HepG2 (cell line): ENCODE measurements around the gene ZBTB8B. TPM values are rescaled to one million over a fixed set of nuclear protein-coding genes. Genes with fewer than 3 reads are reported as not detected.
"Not testable (repeated sequence)": the region's sequence is repeated elsewhere in the genome, so short reads cannot be mapped to it uniquely, and the experiment has no call there.

Experiments
- ATAC-seq: fragments of 200-7000 bp; cut with Tn5 transposase; 3 replicates; pipeline ENCODE4 v1.9.1; 2020; ENCODE audit warnings: mild to moderate bottlenecking, moderate library complexity
- BruUV-seq: library from RNA; stranded (reverse); fragments of 400-500 nt; replicated peaks from 2 replicates; lab custom pipeline; 2021; lab: Mats Ljungman, UMichigan
- CTCF ChIA-PET: fragments of 300-600 bp; formaldehyde crosslinking; extraction: SDS; loops from one replicate; lab custom pipeline; 2021; ENCODE audit warnings: low total read pairs, inconsistent platforms, low intra/inter-chr PET ratio; lab: Yijun Ruan, JAX
- POLR2A ChIA-PET: fragments of 350-600 bp; sonication (Branson Sonifier 250); formaldehyde crosslinking; loops from one replicate; lab custom pipeline; 2020; ENCODE audit warnings: antibody characterized with exemption, inconsistent platforms; lab: Yijun Ruan, JAX
- DNase-seq: peaks from one replicate; pipeline ENCODE4 v3.0.0-alpha.2; 2015; ENCODE audit warnings: low spot score
- FAIRE-seq: peaks from 3 replicates; lab custom pipeline; 2011; peaks lifted over from hg19 to GRCh38; lab: Jason Lieb, UNC
- H2AFZ ChIP-seq: one replicate; pipeline ENCODE4 v1.6.1; 2011; ENCODE audit warnings: low read length, inconsistent platforms
- H3K27ac ChIP-seq: fragments of 300-600 bp; 3 replicates; pipeline ENCODE4 v1.8.0; 2011; ENCODE audit warnings: mixed run types, mild to moderate bottlenecking, mixed read lengths, low read length, inconsistent platforms; ENCODE audit not compliant: insufficient read depth; ENCODE audit errors: extremely low read length
- H3K27me3 ChIP-seq, 2 experiments: fragments of 200-600 bp in 1 of 2; 2 replicates in 1 of 2; 3 replicates in 1 of 2; pipeline versions ENCODE4 v1.6.0 to v1.8.0; 2011; ENCODE audit warnings: low read length in 2 of 2, mild to moderate bottlenecking in 2 of 2, moderate library complexity in 2 of 2, inconsistent platforms in 1 of 2; ENCODE audit not compliant: insufficient read depth in 2 of 2, control insufficient read depth in 1 of 2
- H3K36me3 ChIP-seq, 2 experiments: fragments of 200-600 bp in 1 of 2; replicated peaks in 1 of 2; 2 replicates in 1 of 2; 3 replicates in 1 of 2; pipeline versions ENCODE4 v1.5.1 to v1.8.0; 2011; ENCODE audit warnings: low read length in 2 of 2, inconsistent platforms in 1 of 2; ENCODE audit not compliant: insufficient read depth in 2 of 2, control insufficient read depth in 1 of 2
- H3K4me1 ChIP-seq: 2 replicates; pipeline ENCODE4 v1.5.1; 2012; ENCODE audit warnings: low read length, inconsistent platforms; ENCODE audit not compliant: insufficient read depth
- H3K4me2 ChIP-seq: 2 replicates; pipeline ENCODE4 v1.6.0; 2011; ENCODE audit warnings: low read depth, low read length, inconsistent platforms
- H3K4me3 ChIP-seq, 3 experiments: fragments of 200-600 bp in 1 of 3; sonication (generic), shearing (Covaris generic) in 1 of 3; replicated peaks in 1 of 3; 2 replicates each; pipeline ENCODE4 v1.5.1; 2011 to 2016; ENCODE audit warnings: low read length in 3 of 3, inconsistent platforms in 2 of 3, low read depth in 2 of 3, mild to moderate bottlenecking in 2 of 3, control low read depth in 1 of 3, mixed read lengths in 1 of 3; ENCODE audit not compliant: insufficient read depth in 1 of 3
- H3K79me2 ChIP-seq: one replicate; pipeline ENCODE4 v1.6.1; 2011; ENCODE audit warnings: low read length, inconsistent platforms; ENCODE audit not compliant: insufficient read depth
- H3K9ac ChIP-seq: 2 replicates; pipeline ENCODE4 v1.6.0; 2011; ENCODE audit warnings: mild to moderate bottlenecking, low read depth, low read length, inconsistent platforms; ENCODE audit not compliant: insufficient read depth
- H3K9me3 ChIP-seq: 2 replicates; pipeline ENCODE4 v1.5.1; 2012; ENCODE audit warnings: mild to moderate bottlenecking, low read length
- H4K20me1 ChIP-seq: 2 replicates; pipeline ENCODE4 v1.6.0; 2011; ENCODE audit warnings: inconsistent platforms, mild to moderate bottlenecking, low read length, moderate library complexity; ENCODE audit not compliant: insufficient read depth
- ADNP ChIP-seq: sonication (generic); formaldehyde crosslinking; IDR thresholded peaks from 2 replicates; pipeline ENCODE4 v1.4.0; 2020; ENCODE audit warnings: missing genetic modification reagents
- GFI1 ChIP-seq: sonication (generic); formaldehyde crosslinking; IDR thresholded peaks from 2 replicates; pipeline ENCODE4 v1.5.0; 2020; ENCODE audit warnings: missing genetic modification reagents, mild to moderate bottlenecking, borderline replicate concordance
- HDAC2 ChIP-seq: sonication (generic); formaldehyde crosslinking; IDR thresholded peaks from 2 replicates; pipeline ENCODE4 v1.4.0; 2020; ENCODE audit warnings: missing genetic modification reagents
- ISL2 ChIP-seq: sonication (generic); formaldehyde crosslinking; IDR thresholded peaks from 2 replicates; pipeline ENCODE4 v1.5.0; 2020; ENCODE audit warnings: missing genetic modification reagents
- MAF1 ChIP-seq: sonication (generic); formaldehyde crosslinking; IDR thresholded peaks from 2 replicates; pipeline ENCODE4 v1.5.0; 2020; ENCODE audit warnings: missing genetic modification reagents, borderline replicate concordance
- RFX1 ChIP-seq: fragments of 450-650 bp; IDR thresholded peaks from 2 replicates; pipeline ENCODE4 v1.6.1; 2017
- RFX3 ChIP-seq: IDR thresholded peaks from 2 replicates; pipeline ENCODE4 v1.6.1; 2016; ENCODE audit warnings: missing biosample characterization, missing genetic modification reagents
- RNF2 ChIP-seq: fragments of 450-650 bp; conservative IDR thresholded peaks from 2 replicates; pipeline ENCODE4 v1.6.1; 2016; ENCODE audit warnings: low read depth
- SMARCE1 ChIP-seq: fragments of 450-650 bp; IDR thresholded peaks from 2 replicates; pipeline ENCODE4 v1.6.1; 2017; ENCODE audit warnings: borderline replicate concordance
- SOX6 ChIP-seq, 2 experiments: fragments of 450-650 bp in 1 of 2; sonication (generic) in 1 of 2; formaldehyde crosslinking in 1 of 2; IDR thresholded peaks; 2 replicates each; pipeline versions ENCODE4 v1.4.0 to v1.6.1; 2017 to 2020; ENCODE audit warnings: antibody characterized with exemption in 1 of 2, mild to moderate bottlenecking in 1 of 2, missing genetic modification reagents in 1 of 2
- ZNF367 ChIP-seq: sonication (generic); formaldehyde crosslinking; IDR thresholded peaks from 2 replicates; pipeline ENCODE4 v1.4.0; 2020; ENCODE audit warnings: missing genetic modification reagents, borderline replicate concordance
- ZNF460 ChIP-seq: sonication (generic); formaldehyde crosslinking; IDR thresholded peaks from 2 replicates; pipeline ENCODE4 v1.5.1; 2020; ENCODE audit warnings: missing genetic modification reagents, mild to moderate bottlenecking, borderline replicate concordance
- ZNF550 ChIP-seq: sonication (generic); formaldehyde crosslinking; IDR thresholded peaks from 2 replicates; pipeline ENCODE4 v1.4.0; 2020; ENCODE audit warnings: mild to moderate bottlenecking, missing genetic modification reagents, borderline replicate concordance
- ZNF564 ChIP-seq: sonication (generic); formaldehyde crosslinking; IDR thresholded peaks from 2 replicates; pipeline ENCODE4 v1.8.1; 2023; ENCODE audit warnings: mild to moderate bottlenecking, missing genetic modification reagents
- ZNF792 ChIP-seq: IDR thresholded peaks from 2 replicates; pipeline ENCODE4 v1.6.1; 2016
- WGBS: methylation state at CpG from one replicate; pipeline ENCODE4 v1.1.6; 2017; ENCODE audit warnings: low lambda C conversion rate; 5-methylcytosine and 5-hydroxymethylcytosine counted together
- in situ Hi-C: cut with HindIII; loops from 2 replicates; pipeline ENCODE4 v1.10.0; 2017; ENCODE audit warnings: low pct_unique_long_range_greater_than_20kb; ENCODE audit not compliant: extremely low pct_ligation_motif_present
- intact Hi-C: fragments of 100-400 bp; cut with micrococcal nuclease; formaldehyde crosslinking; loops from one replicate; pipeline ENCODE4 v1.10.0; 2022; ENCODE audit not compliant: unreplicated experiment
- polyA plus RNA-seq, 8 experiments: library from polyadenylated mRNA; depleted of rRNA in 3 of 8; stranded (reverse) in 7 of 8; unstranded in 1 of 8; fragments of >200 nt; fragmentation: Illumina TruSeq in 4 of 8; extraction: Trizol in 4 of 8; gene quantifications; 2 replicates each; pipeline versions ENCODE4 v1.2.1 to v1.2.3, GENCODE V29; 2011 to 2016; ENCODE audit warnings: low read depth in 4 of 8, missing spikeins in 1 of 8, mixed read lengths in 1 of 8; ENCODE audit not compliant: insufficient read depth in 1 of 8
- total RNA-seq, 5 experiments: library from RNA; depleted of rRNA; stranded (reverse); fragments of >200 nt; fragmentation: Illumina TruSeq; extraction: Trizol; gene quantifications; 2 replicates each; pipeline ENCODE4 v1.2.3, GENCODE V29; 2016; ENCODE audit warnings: low read depth in 1 of 5
- TF ChIP-seq, protein P1 (sequence below): IDR thresholded peaks from 2 replicates; pipeline ENCODE4 v1.6.1; 2016; ENCODE audit warnings: missing compliant biosample characterization, missing genetic modification reagents, borderline replicate concordance
- TF ChIP-seq, protein P2 (sequence below): sonication (generic); formaldehyde crosslinking; IDR thresholded peaks from 2 replicates; pipeline ENCODE4 v1.4.0; 2020; ENCODE audit warnings: mild to moderate bottlenecking, missing genetic modification reagents

Gene ZBTB8B
- total and polyA plus RNA-seq, 2 of the 13 experiments (the other 11 are each of a cell fraction or from before 2014, with no cell fraction given) = under 0.01 to 0.02 TPM

DNA sequence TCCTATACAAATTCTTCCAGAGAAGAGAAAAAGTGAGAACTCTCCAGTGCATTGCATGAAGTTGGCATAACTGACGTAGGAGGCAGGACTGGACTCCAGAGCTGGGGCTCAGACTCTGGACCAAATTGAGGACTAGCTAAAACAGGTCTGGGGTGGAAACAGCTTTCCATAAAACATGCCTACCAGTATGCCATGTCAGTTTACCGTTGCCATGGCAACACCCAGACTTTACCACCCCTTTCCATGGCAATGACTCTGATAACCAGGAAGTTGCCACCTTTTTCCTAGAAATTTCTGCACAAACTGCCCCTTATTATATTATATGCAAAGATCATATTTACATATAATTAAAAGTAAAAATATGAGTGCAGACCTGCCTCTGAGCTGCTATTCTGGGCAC is 8.9 kb upstream of the ZBTB8B start:
- CTCF ChIA-PET = no interaction called here
- Histone ChIP-seq H3K36me3 (no peaks in the 10 kb centered on the region), H3K4me3 (no peak overlapping the region), H3K27ac (no peak overlapping the region), H3K9ac (no peak overlapping the region)
- intact Hi-C loops = no loop called here
- BruUV-seq = no TSS peak
- TF ChIP-seq ZNF564 (CRISPR knock-in tag) (no peak), HDAC2 (CRISPR knock-in tag) (no peak), ADNP (no peak), RNF2 (no peak), SOX6 (IDR thresholded peaks at IDR 0.05) (no peak), SOX6 (CRISPR knock-in tag; IDR thresholded peaks at IDR 0.05) (no peak), GFI1 (CRISPR knock-in tag) (no peak), SMARCE1 (no peak), MAF1 (CRISPR knock-in tag) (no peak), RFX3 (CRISPR knock-in tag) (0 out of 2 replicates have a peak, but pooled peaks have one; percentile 34), ZNF460 (CRISPR knock-in tag) (no peak), ZNF792 (CRISPR knock-in tag) (no peak), ZNF550 (CRISPR knock-in tag) (no peak), ZNF367 (CRISPR knock-in tag) (no peak), RFX1 (peak; percentile 56), ISL2 (CRISPR knock-in tag) (no peak)
- TF ChIP-seq, protein P1, sequence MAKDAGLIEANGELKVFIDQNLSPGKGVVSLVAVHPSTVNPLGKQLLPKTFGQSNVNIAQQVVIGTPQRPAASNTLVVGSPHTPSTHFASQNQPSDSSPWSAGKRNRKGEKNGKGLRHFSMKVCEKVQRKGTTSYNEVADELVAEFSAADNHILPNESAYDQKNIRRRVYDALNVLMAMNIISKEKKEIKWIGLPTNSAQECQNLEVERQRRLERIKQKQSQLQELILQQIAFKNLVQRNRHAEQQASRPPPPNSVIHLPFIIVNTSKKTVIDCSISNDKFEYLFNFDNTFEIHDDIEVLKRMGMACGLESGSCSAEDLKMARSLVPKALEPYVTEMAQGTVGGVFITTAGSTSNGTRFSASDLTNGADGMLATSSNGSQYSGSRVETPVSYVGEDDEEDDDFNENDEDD (CRISPR knock-in tag) = no peak
- TF ChIP-seq, protein P2, sequence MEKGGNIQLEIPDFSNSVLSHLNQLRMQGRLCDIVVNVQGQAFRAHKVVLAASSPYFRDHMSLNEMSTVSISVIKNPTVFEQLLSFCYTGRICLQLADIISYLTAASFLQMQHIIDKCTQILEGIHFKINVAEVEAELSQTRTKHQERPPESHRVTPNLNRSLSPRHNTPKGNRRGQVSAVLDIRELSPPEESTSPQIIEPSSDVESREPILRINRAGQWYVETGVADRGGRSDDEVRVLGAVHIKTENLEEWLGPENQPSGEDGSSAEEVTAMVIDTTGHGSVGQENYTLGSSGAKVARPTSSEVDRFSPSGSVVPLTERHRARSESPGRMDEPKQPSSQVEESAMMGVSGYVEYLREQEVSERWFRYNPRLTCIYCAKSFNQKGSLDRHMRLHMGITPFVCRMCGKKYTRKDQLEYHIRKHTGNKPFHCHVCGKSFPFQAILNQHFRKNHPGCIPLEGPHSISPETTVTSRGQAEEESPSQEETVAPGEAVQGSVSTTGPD (CRISPR knock-in tag) = no peak
- TF ChIP-seq, all 625 proteins: peak for 2
- WGBS = 28% methylated on average over 2 of the region's 2 CpGs
- DNase-seq = no peak
- Histone ChIP-seq H4K20me1 (no peaks in the 10 kb centered on the region), H2AFZ (no peak overlapping the region), H3K4me1 (peaks cover 5% of the 10 kb centered on the region; the same call in 1 of the 2 replicates), H3K9me3 (peaks cover 9% of the 10 kb centered on the region; the same call in 1 of the 2 replicates), H3K4me2 (no peak overlapping the region), H3K27me3 (peaks cover 1 to 6% of the 10 kb centered on the region in 2 experiments; a peak in 2 of 5 replicates), H3K79me2 (no peaks in the 10 kb centered on the region)
- FAIRE-seq = no peak
- in situ Hi-C loops = no loop called here
- POLR2A ChIA-PET = no interaction called here
- ATAC-seq = no peak

DNA sequence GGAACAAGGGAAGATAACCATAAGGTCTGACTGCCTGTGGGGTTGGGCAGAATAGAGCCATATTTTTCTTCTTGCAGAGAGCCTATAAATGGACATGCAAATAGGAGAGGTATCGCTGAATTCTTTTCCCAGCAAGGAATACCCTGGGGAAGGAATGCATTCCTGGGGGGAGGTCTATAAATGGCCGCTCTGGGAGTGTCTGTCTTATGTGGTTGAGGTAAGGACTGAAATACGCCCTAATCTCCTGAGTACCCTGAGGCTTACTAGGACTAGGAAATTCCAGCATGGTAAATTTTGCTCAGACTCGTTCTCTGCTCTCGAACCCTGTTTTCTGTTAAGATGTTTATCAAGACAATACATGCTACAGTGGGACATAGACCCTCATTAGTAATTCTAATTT is 6.1 kb upstream of the ZBTB8B start:
- intact Hi-C loops, in situ Hi-C loops, H3K79me2 ChIP-seq, H3K4me3 ChIP-seq, DNase-seq, H3K9ac ChIP-seq, H4K20me1 ChIP-seq, CTCF ChIA-PET, BruUV-seq, H3K4me1 ChIP-seq, ATAC-seq, POLR2A ChIA-PET, H3K27ac ChIP-seq, FAIRE-seq, H2AFZ ChIP-seq, H3K9me3 ChIP-seq, H3K36me3 ChIP-seq, H3K4me2 ChIP-seq: not testable (repeated sequence)
- H3K27me3 ChIP-seq = peaks cover 3 to 12% of the 10 kb centered on the region in 2 experiments; a peak in 2 of 5 replicates
- 16% methylated on average over 5 of the region's 5 CpGs for WGBS
